GM18951 (cell line): Measurements from ENCODE around the gene SKIDA1.

Experiments
- POLR2A ChIP-seq: IDR thresholded peaks from 4 replicates; pipeline ENCODE4 v1.6.1; 2011; ENCODE audit warnings: mild to moderate bottlenecking; ENCODE audit not compliant: insufficient read length, insufficient read depth; ENCODE audit errors: extremely low read depth
- in situ Hi-C: fragments of 300-500 bp; cut with MboI; formaldehyde crosslinking; loops from one replicate; pipeline ENCODE4 v1.12.0; 2022; ENCODE audit warnings: low sequenced_read_pairs, mixed read lengths, inconsistent platforms; ENCODE audit not compliant: unreplicated experiment

The SKIDA1 gene

DNA sequence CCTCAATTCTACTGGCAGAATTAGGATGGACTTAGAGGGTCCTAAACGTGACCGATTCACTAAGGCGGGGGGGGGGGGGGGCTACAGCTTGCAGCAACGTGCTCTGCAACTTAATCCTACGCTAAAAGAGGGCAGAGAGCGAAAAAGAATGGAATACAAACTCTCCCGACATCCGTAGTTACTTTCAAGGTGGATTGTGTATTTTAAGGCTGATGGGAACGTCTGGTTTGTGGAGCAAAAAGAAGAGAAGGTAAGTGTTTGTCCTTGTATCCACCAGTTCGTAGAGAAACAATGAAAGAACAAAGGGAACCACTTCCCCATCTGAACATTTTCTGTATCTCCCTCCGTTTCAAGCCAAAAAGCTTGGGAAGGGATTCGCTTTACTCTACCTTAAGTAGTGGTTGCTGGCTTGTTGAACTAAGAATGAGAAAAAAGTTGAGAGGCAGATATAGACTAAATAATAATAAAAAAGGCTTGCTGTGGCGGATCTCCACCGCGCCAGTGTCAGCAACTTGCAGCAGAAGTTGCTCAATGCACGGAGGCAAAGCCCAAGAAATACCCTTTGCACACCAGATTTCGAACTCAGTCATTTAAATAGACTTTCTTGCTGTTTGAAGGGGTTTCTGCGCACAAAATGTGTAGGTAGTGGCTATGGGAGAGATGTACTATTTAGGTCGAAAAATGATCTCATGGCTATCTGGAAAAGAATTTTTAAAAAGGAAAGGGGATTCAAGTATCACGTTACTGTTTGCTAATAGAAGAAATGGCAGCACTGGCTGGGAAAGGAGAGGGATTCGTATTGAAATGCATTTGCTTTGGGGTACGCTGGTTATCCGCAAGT lies 736 bp downstream of the SKIDA1 start:
- in situ Hi-C loops, result no loop called here
- no peak for TF ChIP-seq POLR2A

- TF ChIP-seq POLR2A, result no peak
- in situ Hi-C loops, result no loop called here
Observed at GRCh38 chr10:21524131-21524525, 1.4 kb downstream of the SKIDA1 start.

DNA sequence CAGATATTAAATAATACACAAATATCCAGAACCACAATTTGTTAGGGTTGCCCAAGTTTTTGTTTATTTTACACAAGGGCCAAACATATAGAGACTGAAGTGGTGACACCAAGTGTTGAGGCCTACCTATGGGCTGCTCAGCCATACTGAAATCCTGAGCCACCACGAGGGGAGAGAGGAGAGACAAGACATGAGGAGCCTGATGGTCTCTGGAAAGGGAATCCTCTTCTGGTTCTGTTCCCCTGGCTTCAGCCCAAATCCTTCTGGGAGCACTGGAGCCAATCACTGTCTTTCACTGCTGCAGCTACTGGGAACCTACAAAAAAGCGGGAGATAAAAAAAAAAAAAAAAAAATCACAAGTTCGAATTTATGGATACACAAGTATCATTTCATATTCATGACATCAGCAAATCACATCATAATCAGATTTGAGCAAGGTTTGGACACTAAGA lies 1.9 kb downstream of the SKIDA1 start:
- in situ Hi-C loops, result no loop called here
- no peak for TF ChIP-seq POLR2A

DNA sequence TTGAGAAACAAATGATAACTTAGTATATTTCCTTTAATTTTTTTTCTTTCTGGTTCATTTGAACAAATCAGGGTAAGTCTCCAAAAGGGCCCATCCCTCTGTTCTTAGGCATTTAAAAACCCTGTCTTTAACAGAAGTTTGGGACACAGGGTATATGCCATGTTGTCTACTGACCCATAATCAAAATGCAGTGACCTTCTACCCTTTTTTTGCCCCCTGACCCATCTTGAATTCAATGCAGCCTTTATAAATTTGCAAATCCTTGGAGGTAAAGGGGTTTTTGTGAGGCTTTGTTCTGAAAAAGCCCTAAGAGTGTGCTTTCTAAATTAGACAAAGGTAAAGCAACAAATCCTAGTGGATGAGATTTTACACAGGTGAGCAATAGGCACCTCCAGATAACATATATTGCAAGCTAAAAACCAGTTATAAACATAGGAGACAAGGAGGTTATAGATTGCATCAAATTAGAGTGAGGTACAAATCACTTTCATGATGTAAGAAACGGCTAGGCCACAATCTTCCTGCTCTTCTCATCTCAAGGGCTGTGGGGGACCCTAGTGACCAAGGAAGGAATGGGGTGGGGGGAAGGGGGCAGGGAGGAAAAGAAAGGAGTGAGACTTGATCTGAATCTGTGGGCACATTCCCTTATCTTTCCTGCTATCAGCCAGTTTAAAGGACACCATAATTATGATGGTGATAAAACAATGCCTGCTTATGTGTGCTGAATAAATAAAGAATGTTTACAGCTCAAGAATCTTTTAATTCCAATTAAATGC lies 2.7 kb downstream of the SKIDA1 start:
- in situ Hi-C loops, result no loop called here
- TF ChIP-seq POLR2A, result no peak

DNA sequence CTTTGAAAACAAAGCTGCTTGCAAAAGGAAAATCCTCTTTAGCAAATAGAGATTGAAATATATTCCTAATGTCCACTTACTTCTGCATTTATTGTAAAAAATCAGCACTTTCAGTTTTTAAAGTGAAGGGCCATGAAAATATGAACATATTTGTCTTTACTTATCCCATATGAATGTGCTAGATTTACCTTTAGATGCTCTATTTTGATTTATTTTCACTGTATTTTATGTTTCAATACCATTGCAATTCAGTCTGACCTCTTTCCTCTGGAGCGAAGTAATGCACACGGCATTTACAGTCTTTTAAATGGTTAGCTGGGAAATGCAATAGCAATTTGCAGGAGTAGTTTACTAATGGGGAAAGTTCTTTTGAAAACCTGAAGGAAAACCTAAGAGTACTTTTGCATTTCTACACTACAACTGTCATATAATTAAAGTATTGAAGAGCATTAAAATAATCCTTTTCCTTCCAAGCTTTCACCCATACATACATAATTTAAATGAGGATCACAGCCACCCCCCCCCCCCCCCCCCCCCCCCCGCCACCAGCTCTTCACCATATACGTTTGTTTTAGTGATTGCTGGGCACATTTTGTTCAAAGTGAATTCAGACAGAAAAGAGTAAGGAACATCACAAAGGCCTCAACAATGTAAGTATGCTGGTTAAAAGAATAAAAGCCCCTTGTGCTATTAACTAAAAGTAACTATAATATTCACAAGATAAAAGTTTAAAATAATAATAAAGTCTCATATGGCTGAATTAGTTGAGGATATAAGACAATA lies 3.5 kb downstream of the SKIDA1 start:
- no peak for TF ChIP-seq POLR2A
- in situ Hi-C loops, result no loop called here

- in situ Hi-C loops, result no loop called here
- no peak for TF ChIP-seq POLR2A
Observed at GRCh38 chr10:21520949-21521348, 4.5 kb downstream of the SKIDA1 start.

DNA sequence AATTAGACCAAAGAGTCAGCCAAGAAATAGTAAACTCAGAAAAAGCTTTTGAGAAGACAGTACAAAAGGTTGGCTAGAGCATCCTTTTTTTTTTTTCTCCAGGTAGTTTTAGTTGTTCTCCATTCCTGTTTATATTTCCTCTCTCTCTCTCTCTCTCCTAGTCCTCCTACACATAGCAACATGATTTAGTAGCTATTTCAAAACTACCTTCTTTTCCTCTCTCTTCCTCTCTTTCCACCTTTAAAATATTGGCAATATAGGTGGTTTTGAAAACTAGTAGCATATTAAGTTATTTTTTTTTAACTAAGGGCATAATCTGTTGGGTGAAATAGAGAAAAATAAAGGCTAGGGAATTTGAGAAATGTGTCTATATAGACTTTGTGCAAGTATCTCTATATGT lies 5.0 kb downstream of the SKIDA1 start:
- TF ChIP-seq POLR2A, result no peak
- in situ Hi-C loops, result no loop called here

DNA sequence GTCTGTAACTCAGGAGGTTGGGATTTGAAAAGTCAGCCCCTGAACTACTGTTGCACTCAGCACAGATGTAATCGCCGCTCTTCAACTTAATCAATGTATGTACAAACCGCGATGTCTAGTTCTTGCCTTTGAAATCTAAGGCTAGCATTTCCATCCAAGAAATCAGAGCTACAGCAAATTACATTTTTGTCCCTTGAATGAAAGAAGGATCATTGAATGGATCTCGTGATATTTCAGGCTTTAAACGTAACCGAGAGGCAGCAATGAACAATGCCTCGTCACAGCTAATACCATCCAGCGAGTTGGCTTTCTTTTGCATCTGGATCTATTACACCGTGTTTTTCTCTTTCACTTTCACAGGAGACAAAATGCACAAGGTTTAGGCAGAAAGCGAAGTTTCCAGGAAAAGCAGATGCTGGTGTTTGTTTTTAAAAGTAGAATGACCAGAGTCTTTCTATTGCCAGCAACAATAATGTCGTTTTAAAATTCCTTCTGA lies 5.5 kb downstream of the SKIDA1 start:
- TF ChIP-seq POLR2A, result no peak
- in situ Hi-C loops, result no loop called here

GRCh38 chr10:21519397-21519933 lies 6.0 kb downstream of the SKIDA1 start:
- no peak for TF ChIP-seq POLR2A
- in situ Hi-C loops, result no loop called here

DNA sequence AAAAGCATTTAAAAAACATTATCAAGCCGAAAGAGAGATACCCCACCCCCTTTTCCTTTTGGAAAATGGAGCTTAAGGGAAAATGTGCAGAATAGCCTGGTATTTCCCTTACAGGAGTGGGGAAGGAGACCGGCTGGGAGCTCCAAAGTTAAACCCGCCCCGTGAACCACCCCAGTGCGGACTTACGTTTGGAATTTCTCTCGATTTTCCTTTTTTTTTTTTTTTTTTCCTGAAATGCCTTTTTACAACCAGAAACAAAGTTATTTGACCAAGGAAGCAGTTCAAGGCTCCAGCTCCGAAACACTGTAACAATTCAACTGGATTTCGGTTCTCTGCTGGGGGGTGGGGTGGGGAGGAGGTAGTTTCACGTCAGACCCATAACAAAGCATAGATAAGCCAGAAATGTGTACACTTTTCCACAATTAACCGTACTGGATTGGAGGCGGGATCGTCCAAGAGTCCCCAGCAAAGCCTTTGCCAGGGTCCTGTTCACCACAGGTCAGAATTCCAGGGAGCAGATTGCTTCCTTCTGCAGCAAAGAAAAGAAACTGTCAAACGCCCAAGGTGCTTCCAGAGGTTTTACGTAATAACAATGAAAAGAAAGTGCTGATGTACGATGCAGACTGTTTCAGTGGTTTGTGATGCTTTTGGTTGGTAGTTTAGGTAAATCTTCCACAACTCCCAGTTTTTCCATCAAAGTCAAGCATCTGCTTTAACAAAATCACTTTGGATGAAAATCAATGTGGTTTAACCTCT lies 6.7 kb downstream of the SKIDA1 start:
- in situ Hi-C loops, result no loop called here
- TF ChIP-seq POLR2A, result no peak

- no peak for TF ChIP-seq POLR2A
- in situ Hi-C loops, result no loop called here
Observed at GRCh38 chr10:21518149-21518640, 7.3 kb downstream of the SKIDA1 start.
